ENCODE measurements around the gene ADAMTS4.

DNA sequence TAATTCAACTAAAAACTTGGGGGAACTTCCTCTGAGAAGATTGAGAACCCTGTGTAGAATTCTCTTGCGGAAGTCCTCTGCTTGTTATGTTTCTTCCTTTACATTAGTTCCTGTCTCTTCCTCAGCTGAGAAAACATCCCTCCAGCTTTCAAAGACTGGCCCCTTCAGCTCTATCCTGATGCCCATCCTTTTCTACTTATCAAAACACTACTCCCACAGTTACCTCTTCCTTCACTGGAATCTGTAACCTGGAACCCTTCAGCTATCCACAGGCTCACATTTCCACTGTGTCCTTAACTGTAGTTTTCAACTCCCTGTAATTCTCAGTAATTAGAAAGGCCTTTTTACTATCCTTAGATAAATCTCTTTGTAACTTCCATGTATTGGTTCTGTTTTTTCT is 60.4 kb downstream of the ADAMTS4 start:
- TF ChIP-seq EZH2 (IDR thresholded peaks at IDR 0.05; ENCODE audit: insufficient read depth, poor library complexity, severe bottlenecking) = no peak
- no peak for TF ChIP-seq EZH2phosphoT487 (IDR thresholded peaks at IDR 0.05; ENCODE audit: insufficient read depth, low read depth)

Measured in GM23248 (cell line).